NB4 (cell line): ENCODE measurements around the gene IQGAP3.
A peak's percentile ranks its signal among the peaks of the same experiment; 100 is the strongest.

Experiments used
- MAX ChIP-seq: IDR thresholded peaks from 2 replicates; pipeline ENCODE4 v1.6.1; 2011; ENCODE audit warnings: low read depth, low read length
- POLR2A ChIP-seq: IDR thresholded peaks from 2 replicates; pipeline ENCODE4 v1.6.1; 2011; ENCODE audit warnings: mild to moderate bottlenecking; ENCODE audit not compliant: insufficient read length; ENCODE audit errors: extremely low read depth
- TF ChIP-seq, protein P1 (sequence below): IDR thresholded peaks from one replicate; pipeline ENCODE4 v1.5.1; 2012; ENCODE audit warnings: low read depth, low read length

GRCh38 chr1:156599811-156600210 lies 27.4 kb upstream of the IQGAP3 start:
- TF ChIP-seq, protein P1, sequence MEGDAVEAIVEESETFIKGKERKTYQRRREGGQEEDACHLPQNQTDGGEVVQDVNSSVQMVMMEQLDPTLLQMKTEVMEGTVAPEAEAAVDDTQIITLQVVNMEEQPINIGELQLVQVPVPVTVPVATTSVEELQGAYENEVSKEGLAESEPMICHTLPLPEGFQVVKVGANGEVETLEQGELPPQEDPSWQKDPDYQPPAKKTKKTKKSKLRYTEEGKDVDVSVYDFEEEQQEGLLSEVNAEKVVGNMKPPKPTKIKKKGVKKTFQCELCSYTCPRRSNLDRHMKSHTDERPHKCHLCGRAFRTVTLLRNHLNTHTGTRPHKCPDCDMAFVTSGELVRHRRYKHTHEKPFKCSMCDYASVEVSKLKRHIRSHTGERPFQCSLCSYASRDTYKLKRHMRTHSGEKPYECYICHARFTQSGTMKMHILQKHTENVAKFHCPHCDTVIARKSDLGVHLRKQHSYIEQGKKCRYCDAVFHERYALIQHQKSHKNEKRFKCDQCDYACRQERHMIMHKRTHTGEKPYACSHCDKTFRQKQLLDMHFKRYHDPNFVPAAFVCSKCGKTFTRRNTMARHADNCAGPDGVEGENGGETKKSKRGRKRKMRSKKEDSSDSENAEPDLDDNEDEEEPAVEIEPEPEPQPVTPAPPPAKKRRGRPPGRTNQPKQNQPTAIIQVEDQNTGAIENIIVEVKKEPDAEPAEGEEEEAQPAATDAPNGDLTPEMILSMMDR = peak; percentile 32
- TF ChIP-seq POLR2A = no peak
- no peak for TF ChIP-seq MAX
